IPS-NIHi11 (cell line): ENCODE data around the gene SLC9A7.

Experiments used
- DNase-seq: peaks from one replicate; pipeline ENCODE4 v3.0.0; 2012; ENCODE audit warnings: mixed read lengths, low spot score

SLC9A7 gene

DNA sequence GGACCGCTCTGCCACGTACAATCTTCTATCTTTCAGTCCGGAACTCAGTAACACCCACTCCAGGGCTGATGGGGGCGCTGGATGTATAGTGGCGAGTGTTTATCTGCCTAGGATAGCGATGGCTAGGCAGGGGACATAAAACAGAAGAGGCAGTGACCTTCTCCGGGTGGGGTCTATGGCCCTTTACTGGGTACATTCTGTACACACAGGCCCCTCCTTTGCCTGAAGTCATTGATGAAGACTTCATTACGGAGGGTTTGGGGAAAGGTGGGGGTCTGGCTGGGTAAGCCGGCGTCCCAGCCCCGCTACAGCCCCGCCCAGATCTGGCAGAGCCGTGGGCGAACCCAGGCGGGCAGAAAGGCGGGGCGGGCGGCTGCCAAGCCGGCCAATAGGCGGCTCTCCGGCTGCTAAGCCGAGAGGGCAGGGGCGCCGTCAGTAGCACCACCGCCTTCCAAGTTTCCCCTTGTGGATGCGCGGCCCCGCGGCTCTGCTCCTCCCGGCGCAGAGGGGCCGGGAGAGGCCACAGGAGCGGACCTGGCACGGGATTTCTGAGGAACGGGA, 185.5 kb downstream of the SLC9A7 start, which contains the start of gene CHST7:
Gene CHST7 (plus strand): TSS at position 435 of the 561 bp plus-strand sequence. CDS start 167 bp downstream, outside the sequence.
- peak; percentile 85 for DNase-seq

DNA sequence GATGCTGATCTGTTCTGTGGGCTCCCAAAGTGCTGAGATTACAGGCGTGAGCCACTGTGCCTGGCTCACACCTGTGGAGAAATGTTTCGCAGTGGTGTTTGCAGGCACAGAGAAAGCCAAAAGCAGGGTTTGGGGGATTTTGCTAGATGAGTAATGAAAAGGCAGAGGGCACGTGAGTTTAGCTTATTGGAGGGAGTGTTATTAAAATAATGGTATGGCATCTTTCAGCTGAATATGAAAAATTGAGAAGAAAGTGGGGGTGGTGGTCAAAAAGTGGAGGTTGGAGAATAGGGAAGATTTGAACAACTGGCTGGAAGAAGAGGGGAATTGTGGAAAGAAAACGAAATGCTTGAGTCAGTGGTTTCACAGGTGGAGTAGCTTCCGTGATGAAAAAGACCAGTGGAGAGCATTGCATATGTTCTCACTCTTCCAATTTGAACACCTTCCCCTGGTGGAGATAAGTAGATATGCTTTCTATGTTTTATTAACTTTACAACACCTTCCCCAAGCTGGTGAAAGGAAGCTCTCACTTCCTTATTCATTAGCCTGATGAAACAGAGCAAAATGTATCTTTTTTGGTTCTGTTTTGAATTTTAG, 186.5 kb downstream of the SLC9A7 start:
- DNase-seq = no peak

DNA sequence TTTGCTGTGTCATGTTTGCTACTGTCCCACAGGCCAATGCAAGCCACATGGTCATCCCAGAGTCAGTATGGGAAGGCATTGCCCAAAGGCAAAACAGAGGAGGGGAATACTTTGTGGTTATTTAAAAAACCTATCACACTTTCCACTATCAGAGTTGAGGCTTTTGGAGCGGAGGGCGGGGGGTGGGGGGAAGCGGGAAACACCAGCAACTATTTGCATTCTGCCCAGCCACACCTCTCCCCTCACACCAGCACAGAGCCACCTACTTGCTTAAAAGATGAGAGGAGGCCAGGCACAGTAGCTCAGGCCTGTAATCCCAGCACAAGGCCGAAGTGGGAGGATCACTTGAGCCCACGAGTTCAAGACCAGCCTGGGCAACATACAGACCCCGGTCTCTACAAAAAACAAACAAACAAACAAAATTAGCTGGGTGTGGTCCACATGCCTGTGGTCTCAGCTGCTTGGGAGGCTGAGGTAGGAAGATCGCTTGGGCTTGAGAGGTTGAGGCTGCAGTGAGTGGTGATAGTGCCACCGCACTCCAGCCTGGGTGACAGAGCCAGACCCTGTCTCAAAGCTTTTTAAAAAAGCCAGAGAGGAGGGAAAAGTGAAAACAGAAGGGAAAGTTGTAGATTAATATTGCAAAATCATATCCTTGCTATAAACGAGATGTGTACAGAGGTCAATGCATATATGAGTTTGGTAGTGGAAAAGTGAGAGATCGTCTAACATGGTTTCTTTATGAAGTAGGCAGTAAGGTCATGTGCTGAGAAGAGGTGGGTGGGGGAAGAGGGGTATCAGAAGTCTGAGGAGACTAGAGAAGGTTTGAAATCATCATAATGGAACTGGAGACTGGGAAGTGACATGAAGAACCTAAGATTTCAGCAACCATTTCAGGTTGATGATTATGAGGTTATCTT, 187.2 kb downstream of the SLC9A7 start:
- no peak for DNase-seq

DNA sequence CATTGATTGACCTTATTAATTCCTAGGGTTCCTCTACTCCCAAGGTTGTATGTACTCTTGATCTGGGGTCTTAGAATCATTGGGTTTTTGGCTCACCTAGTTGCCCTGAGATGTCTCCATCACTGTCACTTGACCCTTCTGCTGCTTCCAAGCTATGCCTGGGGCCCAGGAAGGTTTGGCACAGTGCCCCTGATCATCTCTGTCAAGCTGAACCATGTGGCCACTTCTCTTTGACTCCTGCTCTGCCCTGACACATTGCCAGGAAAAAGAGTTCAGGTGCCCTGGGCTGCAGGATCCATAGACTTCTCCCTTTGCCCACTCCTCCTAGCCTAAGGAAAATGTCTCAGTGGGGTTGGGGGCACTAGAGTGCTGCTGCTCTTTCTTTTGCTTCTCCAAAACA, 189.3 kb downstream of the SLC9A7 start:
- no peak for DNase-seq

DNA sequence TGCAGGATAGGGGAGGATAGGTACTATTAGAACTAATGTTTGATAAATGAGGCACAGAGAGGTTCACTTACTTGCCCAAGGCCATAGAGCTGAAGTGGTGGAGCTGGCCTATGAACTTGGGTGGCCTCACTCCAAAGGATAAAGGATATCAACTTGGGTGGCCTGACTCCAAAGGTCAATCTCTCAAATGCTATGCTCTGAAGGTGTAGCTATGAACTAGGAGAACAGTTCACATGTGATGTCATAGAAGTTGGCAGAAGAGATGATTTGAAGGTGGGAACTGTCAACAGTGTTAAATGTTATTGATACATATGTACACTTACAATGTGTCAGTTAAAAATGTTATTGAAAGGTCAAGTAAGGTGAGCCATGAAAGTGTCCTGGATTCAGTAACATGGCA, 191.5 kb downstream of the SLC9A7 start:
- no peak for DNase-seq

DNA sequence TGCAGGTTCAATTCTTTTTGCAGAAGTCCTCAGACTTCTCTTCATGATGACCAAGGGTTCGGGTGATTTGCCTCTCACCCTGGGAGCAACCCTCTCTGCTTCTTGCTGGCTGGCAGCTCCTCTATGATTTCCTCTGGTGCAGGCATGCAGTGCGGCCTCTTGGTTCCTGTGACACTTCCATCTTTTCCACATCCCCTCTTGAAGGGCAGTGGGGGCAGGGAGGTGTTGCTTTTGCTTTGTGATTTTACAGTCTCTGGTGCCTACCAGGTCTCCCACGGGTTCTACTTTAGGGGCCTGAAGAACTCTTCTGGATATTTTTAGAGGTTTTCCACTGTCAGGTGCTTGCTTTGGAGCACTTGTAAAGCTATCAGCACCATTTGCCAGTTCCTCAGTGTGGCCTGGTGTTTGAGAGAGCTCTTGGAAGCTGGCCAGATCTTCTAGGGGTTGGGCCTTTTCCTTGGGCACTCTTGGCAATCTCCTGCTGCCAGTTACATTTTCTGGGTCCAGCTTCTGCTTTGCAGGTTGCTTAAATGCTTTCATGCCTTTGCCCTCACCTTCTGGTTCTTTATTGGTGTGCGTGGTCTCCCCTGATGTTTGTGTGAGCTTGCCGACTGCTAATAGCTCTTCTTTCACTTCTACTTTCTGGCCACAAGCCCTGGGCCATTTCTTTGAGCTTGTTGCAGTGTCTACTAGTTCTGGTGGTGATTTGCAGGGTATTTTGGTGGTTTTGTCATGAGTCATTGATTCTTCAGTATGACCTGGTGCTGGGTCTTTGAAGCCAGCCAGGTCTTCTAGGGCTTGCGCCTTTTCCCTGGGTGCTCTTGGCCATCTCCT, 196.9 kb downstream of the SLC9A7 start:
- no peak for DNase-seq

DNA sequence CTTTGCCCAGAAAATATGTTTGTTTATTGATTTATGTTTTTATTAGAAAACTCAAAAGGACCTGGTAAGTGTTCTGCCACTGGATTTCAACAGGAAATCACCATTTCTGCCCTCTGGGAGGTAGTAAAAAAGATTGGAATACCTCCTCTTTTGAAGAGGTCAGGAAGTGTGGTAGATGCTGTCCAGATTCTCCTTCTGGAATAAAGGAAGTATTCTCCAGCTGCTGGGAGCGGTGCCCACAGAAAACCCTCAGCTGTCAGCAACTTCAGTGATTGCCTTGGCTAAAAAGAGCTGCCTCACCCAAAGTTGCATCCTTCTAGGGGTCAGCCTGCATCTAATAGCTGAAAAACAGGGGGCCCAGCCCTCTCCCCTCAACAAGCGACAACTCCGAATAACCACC, 199.9 kb downstream of the SLC9A7 start:
- no peak for DNase-seq

DNA sequence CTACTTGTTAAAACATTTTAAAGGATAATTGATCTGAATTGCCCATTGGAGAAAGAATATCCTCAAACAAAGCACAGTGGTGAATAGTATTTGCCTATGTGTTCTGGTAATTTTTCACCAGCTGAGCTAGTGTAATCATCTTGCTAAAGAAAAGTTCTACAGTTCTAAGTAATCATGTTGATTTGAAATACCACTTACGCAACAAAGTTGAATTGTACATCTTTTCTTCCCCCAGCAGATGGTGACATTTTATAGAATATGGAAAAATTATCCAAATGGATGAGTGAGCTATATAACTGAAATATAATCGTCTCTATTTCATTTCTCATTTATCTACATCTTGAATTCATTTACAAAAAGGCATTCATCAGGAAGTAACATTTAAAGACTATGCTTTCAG, 204.0 kb downstream of the SLC9A7 start:
- DNase-seq = no peak

DNA sequence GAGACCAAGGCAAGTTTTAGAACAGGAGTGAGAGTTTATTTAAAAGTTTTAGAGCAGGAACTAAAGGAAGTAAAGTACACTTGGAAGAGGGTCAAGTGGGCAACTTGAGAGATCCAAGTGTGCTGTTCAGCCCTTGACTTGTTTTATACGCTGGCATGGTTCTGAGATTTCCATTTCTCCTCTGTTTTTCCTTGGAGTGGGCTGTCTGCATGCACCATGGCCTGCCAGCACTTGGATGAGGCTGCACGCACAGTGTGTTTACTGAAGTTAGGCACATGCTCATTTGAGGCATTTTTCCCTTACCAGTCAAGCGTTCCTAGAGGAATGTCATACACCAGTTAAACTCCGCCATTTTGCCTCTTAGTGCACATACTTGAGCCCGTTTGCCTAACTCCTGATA, 205.0 kb downstream of the SLC9A7 start:
- DNase-seq = no peak

DNA sequence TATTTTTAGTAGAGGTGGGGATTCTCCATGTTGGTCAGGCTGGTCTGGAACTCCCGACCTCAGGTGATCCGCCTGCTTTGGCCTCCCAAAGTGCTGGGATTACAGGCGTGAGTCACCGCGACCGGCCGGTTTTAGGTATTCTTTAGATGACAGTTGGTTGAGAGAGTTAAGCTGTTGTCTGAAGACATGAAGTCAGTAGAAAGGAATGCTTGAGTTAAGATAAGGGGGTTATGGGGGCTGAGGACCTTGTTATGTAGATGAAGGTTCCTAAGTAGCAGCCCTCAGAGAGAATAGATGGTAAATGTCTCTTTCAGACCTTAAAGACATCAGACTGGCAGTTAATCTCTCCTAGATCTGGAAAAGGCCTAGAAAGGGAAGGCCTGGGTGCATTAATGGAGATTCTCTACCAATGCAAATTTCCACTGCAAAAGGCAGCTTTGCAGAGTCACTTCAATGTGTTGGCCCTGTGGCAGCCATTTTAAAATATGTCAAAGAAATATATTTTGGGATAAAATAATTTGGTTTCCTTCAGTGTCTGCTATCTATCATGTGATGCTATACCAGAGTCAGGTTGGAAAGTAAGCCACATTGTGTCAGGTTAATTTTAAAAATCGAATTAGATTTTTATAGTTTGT, 207.3 kb downstream of the SLC9A7 start:
- DNase-seq = peak; percentile 27

DNA sequence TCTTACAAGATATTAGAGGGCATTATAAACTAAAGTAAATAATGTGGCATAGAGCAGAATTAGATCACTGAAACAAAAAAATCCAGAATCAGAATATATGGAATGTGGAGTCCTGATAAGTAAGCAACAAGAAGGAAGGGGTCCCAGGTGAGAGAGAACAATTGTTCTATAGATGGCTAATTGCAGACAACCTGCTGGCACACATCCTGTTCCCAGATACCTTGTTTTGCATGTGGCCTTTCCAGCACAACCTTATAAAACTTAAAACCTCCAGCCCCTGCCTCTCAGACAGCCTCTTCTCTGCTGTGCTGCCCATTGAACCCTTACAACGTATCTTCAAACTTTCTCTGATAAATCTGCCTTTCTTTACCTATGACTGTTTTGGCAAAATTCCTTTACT, 209.0 kb downstream of the SLC9A7 start:
- DNase-seq = no peak
